ENCODE results near the gene WBP1L.

WBP1L gene

DNA sequence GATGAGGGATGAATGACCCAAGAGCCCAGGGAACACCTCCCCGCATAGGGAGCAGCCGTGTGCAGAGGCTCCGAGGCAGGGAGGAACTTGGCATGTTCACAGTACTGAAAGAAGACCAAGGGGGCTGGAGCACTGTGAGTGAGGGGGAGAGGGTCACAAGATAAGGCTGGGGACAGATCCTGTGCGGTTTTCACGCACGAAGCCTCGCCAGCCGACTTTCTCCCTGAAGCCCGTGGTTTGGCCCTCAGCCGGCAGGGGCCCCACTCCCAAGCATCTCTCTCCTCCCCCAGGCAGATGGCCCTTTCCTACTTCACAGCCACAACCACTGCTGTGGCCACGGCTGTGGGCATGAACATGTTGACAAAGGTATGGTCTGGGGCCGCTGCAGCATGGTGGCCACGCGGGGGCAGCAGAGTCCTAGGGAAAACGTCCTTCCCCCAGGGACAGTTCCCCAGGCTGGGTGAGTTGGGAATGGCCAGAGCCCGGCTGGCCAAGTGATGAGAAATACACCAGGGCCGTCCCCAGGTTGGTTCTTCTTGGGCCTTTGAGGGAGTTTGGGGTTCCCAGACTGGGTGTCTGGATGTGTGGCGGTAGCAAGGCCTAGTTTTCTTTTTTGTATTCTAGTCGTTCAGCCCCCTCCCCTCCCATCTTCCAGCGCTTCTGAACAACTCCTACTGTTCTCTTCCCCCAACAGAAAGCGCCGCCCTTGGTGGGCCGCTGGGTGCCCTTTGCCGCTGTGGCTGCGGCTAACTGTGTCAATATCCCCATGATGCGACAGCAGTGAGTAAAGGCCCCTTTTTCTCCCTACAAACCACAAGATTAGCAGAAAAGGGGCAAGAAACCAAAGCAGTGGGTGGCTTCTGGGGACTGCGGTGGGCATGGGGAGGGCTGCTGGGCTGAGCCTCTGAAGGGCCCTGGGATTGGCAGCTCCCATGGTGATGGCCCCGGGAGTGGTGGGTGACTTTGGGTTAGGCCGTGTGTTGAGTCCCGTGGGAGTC, 14.4 kb upstream of the WBP1L start:
- TF ChIP-seq, protein P1, sequence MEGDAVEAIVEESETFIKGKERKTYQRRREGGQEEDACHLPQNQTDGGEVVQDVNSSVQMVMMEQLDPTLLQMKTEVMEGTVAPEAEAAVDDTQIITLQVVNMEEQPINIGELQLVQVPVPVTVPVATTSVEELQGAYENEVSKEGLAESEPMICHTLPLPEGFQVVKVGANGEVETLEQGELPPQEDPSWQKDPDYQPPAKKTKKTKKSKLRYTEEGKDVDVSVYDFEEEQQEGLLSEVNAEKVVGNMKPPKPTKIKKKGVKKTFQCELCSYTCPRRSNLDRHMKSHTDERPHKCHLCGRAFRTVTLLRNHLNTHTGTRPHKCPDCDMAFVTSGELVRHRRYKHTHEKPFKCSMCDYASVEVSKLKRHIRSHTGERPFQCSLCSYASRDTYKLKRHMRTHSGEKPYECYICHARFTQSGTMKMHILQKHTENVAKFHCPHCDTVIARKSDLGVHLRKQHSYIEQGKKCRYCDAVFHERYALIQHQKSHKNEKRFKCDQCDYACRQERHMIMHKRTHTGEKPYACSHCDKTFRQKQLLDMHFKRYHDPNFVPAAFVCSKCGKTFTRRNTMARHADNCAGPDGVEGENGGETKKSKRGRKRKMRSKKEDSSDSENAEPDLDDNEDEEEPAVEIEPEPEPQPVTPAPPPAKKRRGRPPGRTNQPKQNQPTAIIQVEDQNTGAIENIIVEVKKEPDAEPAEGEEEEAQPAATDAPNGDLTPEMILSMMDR (conservative IDR thresholded peaks at IDR 0.05; ENCODE audit: low read depth): peak; percentile 92
- H3K27ac ChIP-seq: peak overlapping the region; percentile 36
- CTCF ChIA-PET: interaction anchor here (0.5 to 1.5 kb wide), 2 partner anchors 172 to 1733 kb away, joined by 3 to 8 read pairs; no protein-coding TSS in a partner anchor
- POLR2A ChIA-PET (ENCODE audit: low non-redundant PET): no interaction called here
- peak; percentile 86 for DNase-seq (ENCODE audit: low spot score)

DNA sequence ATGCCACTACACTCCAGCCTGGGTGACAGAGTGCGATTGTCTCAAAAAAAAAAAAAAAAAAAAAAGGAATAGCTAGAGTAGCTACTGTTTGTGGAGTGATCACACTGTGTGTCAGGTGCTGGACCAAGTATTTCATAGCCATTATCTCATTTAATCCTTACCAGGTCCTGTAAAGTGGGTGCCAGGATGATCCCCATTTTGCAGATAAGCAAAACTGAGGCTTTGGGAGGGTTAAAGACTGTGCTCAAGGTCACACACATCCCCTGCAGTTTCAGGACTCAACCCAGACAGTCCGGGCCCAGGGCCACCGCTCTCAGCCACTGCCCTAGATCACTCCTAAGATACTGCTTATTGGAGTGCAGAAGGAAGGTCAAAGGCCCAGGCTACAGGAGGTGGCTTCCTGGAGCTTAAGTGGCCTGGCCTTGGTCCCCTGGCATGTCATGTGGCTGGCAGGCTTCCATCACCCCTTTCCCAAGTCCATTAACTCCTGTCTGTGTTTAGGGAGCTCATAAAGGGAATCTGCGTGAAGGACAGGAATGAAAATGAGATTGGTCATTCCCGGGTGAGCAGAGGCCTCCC, 12.4 kb upstream of the WBP1L start:
- TF ChIP-seq, protein P1 (conservative IDR thresholded peaks at IDR 0.05; ENCODE audit: low read depth): no peak
- no peak for DNase-seq (ENCODE audit: low spot score)
- ChIA-PET POLR2A (ENCODE audit: low non-redundant PET) (no interaction called here), CTCF (interaction anchor here (0.6 to 1.6 kb wide), 4 partner anchors 44 to 331 kb away, joined by 4 to 9 read pairs (median 6); no protein-coding TSS in a partner anchor)
- no peak overlapping the region; the same call in 1 of the 2 replicates for H3K27ac ChIP-seq

DNA sequence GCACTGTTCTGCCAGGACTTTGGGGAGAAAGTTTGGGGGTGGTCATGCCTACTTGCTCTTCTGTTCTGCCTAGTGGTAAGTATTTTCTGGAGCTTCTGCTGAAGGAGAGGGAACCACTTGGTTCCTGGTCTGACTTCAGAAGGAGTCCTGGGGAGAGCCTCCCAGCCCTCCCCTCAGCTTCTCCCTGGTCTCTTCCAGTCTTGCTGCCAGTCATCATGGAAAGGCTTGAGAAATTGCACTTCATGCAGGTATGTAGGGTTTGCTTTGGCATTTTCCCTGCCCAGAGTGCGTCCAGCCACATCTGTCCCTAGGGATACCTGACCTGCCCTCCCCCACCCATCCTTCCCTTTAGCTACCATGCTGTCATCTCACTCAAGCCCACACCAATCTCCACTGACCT, 11.1 kb upstream of the WBP1L start:
- no peak for DNase-seq (ENCODE audit: low spot score)
- H3K27ac ChIP-seq: peak overlapping the region; percentile 7; the same call in 1 of the 2 replicates
- TF ChIP-seq, protein P1 (conservative IDR thresholded peaks at IDR 0.05; ENCODE audit: low read depth): no peak
- CTCF ChIA-PET: interaction anchor here (0.6 to 1.6 kb wide), 3 partner anchors 12 to 169 kb away, joined by 3 to 9 read pairs (median 3); no protein-coding TSS in a partner anchor
- POLR2A ChIA-PET (ENCODE audit: low non-redundant PET): no interaction called here

DNA sequence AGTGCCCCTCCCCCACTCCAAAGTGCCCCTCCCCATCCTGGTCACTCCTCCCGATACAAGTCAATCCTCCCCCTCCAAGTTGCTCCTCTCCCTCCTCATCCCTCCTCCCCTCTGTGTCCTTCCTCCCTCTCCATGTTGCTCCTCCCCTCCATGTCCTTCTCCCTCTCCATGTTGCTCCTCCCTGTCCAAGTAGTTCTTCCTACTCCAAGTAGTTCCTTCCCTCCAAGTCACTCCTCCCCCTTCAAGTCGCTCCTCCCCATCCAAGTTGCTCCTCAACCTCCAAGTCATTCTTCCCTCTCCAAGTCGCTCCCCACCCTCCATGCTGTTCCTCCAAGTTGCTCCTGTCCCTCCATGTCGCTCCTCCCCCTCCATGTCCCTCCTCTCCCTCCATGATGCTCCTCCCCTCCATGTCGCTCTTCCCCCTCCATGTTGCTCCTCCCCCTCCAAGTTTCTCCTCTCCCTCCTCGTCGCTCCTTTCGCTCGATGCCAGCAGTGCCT, 8.6 kb upstream of the WBP1L start:
- TF ChIP-seq, protein P1 (conservative IDR thresholded peaks at IDR 0.05; ENCODE audit: low read depth): no peak
- ChIA-PET POLR2A (ENCODE audit: low non-redundant PET) (no interaction called here), CTCF (no interaction called here)
- DNase-seq (ENCODE audit: low spot score): no peak
- H3K27ac ChIP-seq: peak overlapping the region; percentile 13; the same call in 1 of the 2 replicates

DNA sequence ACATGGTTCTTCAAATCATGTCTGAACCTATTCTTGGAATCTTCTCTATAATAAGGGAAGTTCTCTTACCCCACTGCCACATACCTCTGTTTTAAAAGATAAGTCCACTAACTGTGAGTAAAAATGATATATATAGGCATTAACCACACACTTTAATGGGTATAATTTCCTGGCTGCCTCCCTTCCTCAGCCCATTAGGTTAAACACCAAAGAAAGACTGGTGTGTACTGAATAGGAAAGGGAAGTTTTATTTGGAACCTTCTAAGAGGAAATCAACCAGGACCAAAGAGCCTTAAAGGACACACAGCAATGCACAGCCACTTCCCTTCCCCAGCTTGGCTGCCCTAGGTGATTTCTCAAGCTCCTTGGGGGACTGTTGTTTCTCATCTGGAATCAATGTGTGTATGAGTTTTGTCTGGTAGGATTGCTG, 5.0 kb upstream of the WBP1L start:
- ChIA-PET POLR2A (ENCODE audit: low non-redundant PET) (interaction anchor here (0.6 kb wide), 1 partner anchor 87 kb away, joined by 3 read pairs; no protein-coding TSS in a partner anchor), CTCF (interaction anchor here (0.5 to 1.0 kb wide), 2 partner anchors 37 to 309 kb away, joined by 4 to 5 read pairs; no protein-coding TSS in a partner anchor)
- TF ChIP-seq, protein P1 (conservative IDR thresholded peaks at IDR 0.05; ENCODE audit: low read depth): no peak
- no peak for DNase-seq (ENCODE audit: low spot score)
- no peak overlapping the region for H3K27ac ChIP-seq

- TF ChIP-seq, protein P1 (conservative IDR thresholded peaks at IDR 0.05; ENCODE audit: low read depth): no peak
- POLR2A ChIA-PET (ENCODE audit: low non-redundant PET): no interaction called here
- no peak for DNase-seq (ENCODE audit: low spot score)
- H3K27ac ChIP-seq: no peak overlapping the region
- CTCF ChIA-PET: interaction anchor here (0.6 to 1.2 kb wide), 4 partner anchors 35 to 506 kb away, joined by 3 to 8 read pairs (median 6); no protein-coding TSS in a partner anchor
These were observed 3.5 kb upstream of the WBP1L start for GRCh38 chr10:102740229-102740628.

All from RWPE1 (cell line).